Mesenchymal stem cell (in vitro differentiated cells and primary cell): ENCODE results near the gene EIF3J.

Source experiments
- DNase-seq: peaks from one replicate; pipeline ENCODE4 v3.0.0-alpha.2; 2013
- H2AFZ ChIP-seq: one replicate; pipeline ENCODE4 v1.6.1; 2013; ENCODE audit warnings: low read depth, mild to moderate bottlenecking, control low read depth, inconsistent platforms, low read length, moderate library complexity
- H2AK5ac ChIP-seq: 2 replicates; pipeline ENCODE4 v1.6.1; 2013; ENCODE audit warnings: low read length, moderate library complexity, mild to moderate bottlenecking, inconsistent platforms; ENCODE audit not compliant: severe bottlenecking
- H2BK120ac ChIP-seq: one replicate; pipeline ENCODE4 v1.6.1; 2013; ENCODE audit warnings: low read depth, mild to moderate bottlenecking, inconsistent platforms, low read length, moderate library complexity
- H2BK12ac ChIP-seq, 2 experiments: one replicate each; pipeline ENCODE4 v1.6.1; 2013; ENCODE audit warnings: inconsistent platforms in 2 of 2, low read length in 2 of 2, mild to moderate bottlenecking in 2 of 2, moderate library complexity in 2 of 2, control low read depth in 1 of 2
- H2BK15ac ChIP-seq: one replicate; pipeline ENCODE4 v1.6.1; 2013; ENCODE audit warnings: mild to moderate bottlenecking, low read depth, inconsistent platforms; ENCODE audit not compliant: poor library complexity, severe bottlenecking
- H2BK5ac ChIP-seq: 2 replicates; pipeline ENCODE4 v1.6.1; 2013; ENCODE audit warnings: low read depth, mild to moderate bottlenecking, low read length, control low read depth, inconsistent platforms; ENCODE audit not compliant: poor library complexity, severe bottlenecking
- H3K14ac ChIP-seq, 2 experiments: one replicate each; pipeline ENCODE4 v1.6.1; 2013; ENCODE audit warnings: inconsistent platforms in 2 of 2, low read length in 2 of 2, control low read depth in 1 of 2, mild to moderate bottlenecking in 1 of 2, moderate library complexity in 1 of 2
- H3K18ac ChIP-seq, 2 experiments: one replicate each; pipeline ENCODE4 v1.6.1; 2013; ENCODE audit warnings: inconsistent platforms in 2 of 2, low read length in 2 of 2, control low read depth in 1 of 2, low read depth in 1 of 2, mild to moderate bottlenecking in 1 of 2
- H3K23ac ChIP-seq, 2 experiments: one replicate each; pipeline ENCODE4 v1.6.1; 2013; ENCODE audit warnings: inconsistent platforms in 2 of 2, low read length in 2 of 2, mild to moderate bottlenecking in 2 of 2, moderate library complexity in 2 of 2, control low read depth in 1 of 2
- H3K27ac ChIP-seq: 2 replicates; pipeline ENCODE4 v1.5.1; 2013; ENCODE audit warnings: mild to moderate bottlenecking, moderate library complexity, low read length, control low read depth, inconsistent platforms; ENCODE audit not compliant: poor library complexity, severe bottlenecking
- H3K27me3 ChIP-seq, 2 experiments: 2 replicates each; pipeline versions ENCODE4 v1.6.1 to v1.7.0; 2013; ENCODE audit warnings: low read length in 2 of 2, mild to moderate bottlenecking in 2 of 2, moderate library complexity in 2 of 2, control low read depth in 1 of 2, inconsistent platforms in 1 of 2; ENCODE audit not compliant: control insufficient read depth in 1 of 2, insufficient read depth in 1 of 2
- H3K36me3 ChIP-seq, 2 experiments: 2 replicates each; pipeline versions ENCODE4 v1.6.1 to v1.7.0; 2013; ENCODE audit warnings: low read length in 2 of 2, control low read depth in 1 of 2, inconsistent platforms in 1 of 2, low read depth in 1 of 2, mild to moderate bottlenecking in 1 of 2; ENCODE audit not compliant: insufficient read depth in 2 of 2, control insufficient read depth in 1 of 2
- H3K4ac ChIP-seq, 2 experiments: one replicate each; pipeline ENCODE4 v1.6.1; 2013; ENCODE audit warnings: inconsistent platforms in 2 of 2, low read length in 2 of 2, mild to moderate bottlenecking in 2 of 2, moderate library complexity in 2 of 2, control low read depth in 1 of 2, low read depth in 1 of 2
- H3K4me1 ChIP-seq: 2 replicates; pipeline ENCODE4 v1.6.1; 2013; ENCODE audit warnings: low read depth, low read length, control low read depth; ENCODE audit not compliant: control insufficient read depth, insufficient read depth
- H3K4me2 ChIP-seq: 2 replicates; pipeline ENCODE4 v1.6.1; 2013; ENCODE audit warnings: low read length, mild to moderate bottlenecking, inconsistent platforms; ENCODE audit not compliant: poor library complexity, severe bottlenecking
- H3K4me3 ChIP-seq, 2 experiments: 2 replicates each; pipeline versions ENCODE4 v1.5.1 to v1.7.0; 2013; ENCODE audit warnings: low read length in 2 of 2, mild to moderate bottlenecking in 2 of 2, control low read depth in 1 of 2, low read depth in 1 of 2; ENCODE audit not compliant: insufficient read depth in 1 of 2
- H3K79me1 ChIP-seq: replicated peaks from 2 replicates; pipeline ENCODE4 v1.6.1; 2013; ENCODE audit warnings: mild to moderate bottlenecking, control low read depth, low read length, inconsistent platforms; ENCODE audit not compliant: poor library complexity, severe bottlenecking
- H3K9ac ChIP-seq: 2 replicates; pipeline ENCODE4 v1.7.0; 2013; ENCODE audit warnings: mild to moderate bottlenecking, low read length, moderate library complexity
- H3K9me3 ChIP-seq: 2 replicates; pipeline ENCODE4 v1.7.0; 2013; ENCODE audit warnings: mild to moderate bottlenecking, low read length; ENCODE audit not compliant: control insufficient read depth
- H4K8ac ChIP-seq: one replicate; pipeline ENCODE4 v1.6.1; 2013; ENCODE audit warnings: inconsistent platforms, mild to moderate bottlenecking, low read length, moderate library complexity
- H4K91ac ChIP-seq: one replicate; pipeline ENCODE4 v1.6.1; 2013; ENCODE audit warnings: mild to moderate bottlenecking, low read length, inconsistent platforms
- WGBS: methylation state at CpG from one replicate; pipeline ENCODE4 v1.1.7; 2013; ENCODE audit warnings: mixed read lengths; 5-methylcytosine and 5-hydroxymethylcytosine counted together

Gene EIF3J

GRCh38 chr15:44606740-44607139 is 69.8 kb downstream of the EIF3J start:
- Histone ChIP-seq H3K36me3 (peaks cover 21 to 88% of the 10 kb centered on the region in 2 experiments), H3K9me3 (no peaks in the 10 kb centered on the region), H2BK5ac (no peak overlapping the region), H4K91ac (no peak overlapping the region), H3K18ac (no peak overlapping the region), H3K14ac (no peak overlapping the region), H3K27ac (no peak overlapping the region), H3K79me1 (no peaks in the 10 kb centered on the region), H3K4me3 (no peak overlapping the region), H3K4ac (no peak overlapping the region), H2AFZ (no peak overlapping the region), H3K4me2 (no peak overlapping the region), H2BK15ac (no peak overlapping the region), H2BK120ac (no peak overlapping the region), H4K8ac (no peak overlapping the region), H3K27me3 (no peaks in the 10 kb centered on the region), H2BK12ac (no peak overlapping the region), H3K4me1 (no peaks in the 10 kb centered on the region), H2AK5ac (no peak overlapping the region), H3K23ac (no peak overlapping the region), H3K9ac (no peak overlapping the region)
- 100% methylated on average over 1 of the region's 1 CpG for WGBS
- DNase-seq, result no peak
